Measurements from ENCODE around the gene TMTC2.

DNA sequence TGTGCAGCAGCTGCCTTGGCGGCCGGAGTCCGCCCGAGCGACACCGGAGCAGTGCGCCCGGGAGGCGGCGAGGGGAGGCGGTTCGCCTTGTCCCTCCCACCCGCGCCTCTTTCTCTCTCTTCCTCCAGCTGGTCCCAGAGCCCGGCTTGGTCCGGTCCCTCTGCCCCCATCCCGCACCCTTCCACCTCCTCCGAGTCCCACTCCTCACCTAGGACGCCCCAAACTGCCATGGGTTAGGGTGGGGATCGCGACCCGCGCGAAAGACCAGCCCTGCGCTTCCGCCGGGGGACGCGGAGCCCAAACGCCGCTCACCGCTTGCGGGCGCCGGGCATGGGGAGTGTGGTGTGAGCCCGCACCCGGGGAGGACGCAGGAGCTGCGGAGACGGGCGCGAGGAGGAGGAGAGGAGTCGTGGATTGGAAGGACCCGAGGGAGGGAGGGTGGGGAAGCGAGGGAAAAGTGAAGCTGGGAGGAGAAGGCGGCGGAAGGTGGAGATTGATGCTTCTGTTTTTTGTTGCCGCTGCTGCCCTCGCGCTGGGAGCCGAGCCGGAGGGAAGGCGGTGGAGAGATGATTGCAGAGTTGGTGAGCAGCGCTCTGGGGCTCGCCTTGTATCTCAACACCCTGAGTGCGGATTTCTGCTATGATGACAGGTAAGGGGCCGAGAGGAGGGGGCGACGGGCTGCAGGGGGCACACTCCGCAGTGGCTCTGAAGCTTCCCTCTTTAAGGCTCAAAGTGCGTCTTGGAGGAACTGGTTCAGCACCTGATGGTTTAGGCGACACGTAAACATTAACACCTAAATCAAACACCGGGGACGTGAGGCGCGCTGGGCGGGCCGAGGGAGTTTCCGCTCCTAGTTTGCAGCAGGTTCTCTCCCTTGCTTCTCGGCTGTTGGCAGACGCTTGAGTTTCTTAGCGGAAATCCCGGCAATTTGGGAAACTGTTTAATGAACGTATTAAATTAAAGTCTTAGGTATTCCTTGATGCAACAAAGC is 610 bp downstream of the TMTC2 start:
- peak in 1 of 2 donors; percentile 4 for TF ChIP-seq EP300 (IDR thresholded peaks at IDR 0.05)
- TF ChIP-seq, protein P1, sequence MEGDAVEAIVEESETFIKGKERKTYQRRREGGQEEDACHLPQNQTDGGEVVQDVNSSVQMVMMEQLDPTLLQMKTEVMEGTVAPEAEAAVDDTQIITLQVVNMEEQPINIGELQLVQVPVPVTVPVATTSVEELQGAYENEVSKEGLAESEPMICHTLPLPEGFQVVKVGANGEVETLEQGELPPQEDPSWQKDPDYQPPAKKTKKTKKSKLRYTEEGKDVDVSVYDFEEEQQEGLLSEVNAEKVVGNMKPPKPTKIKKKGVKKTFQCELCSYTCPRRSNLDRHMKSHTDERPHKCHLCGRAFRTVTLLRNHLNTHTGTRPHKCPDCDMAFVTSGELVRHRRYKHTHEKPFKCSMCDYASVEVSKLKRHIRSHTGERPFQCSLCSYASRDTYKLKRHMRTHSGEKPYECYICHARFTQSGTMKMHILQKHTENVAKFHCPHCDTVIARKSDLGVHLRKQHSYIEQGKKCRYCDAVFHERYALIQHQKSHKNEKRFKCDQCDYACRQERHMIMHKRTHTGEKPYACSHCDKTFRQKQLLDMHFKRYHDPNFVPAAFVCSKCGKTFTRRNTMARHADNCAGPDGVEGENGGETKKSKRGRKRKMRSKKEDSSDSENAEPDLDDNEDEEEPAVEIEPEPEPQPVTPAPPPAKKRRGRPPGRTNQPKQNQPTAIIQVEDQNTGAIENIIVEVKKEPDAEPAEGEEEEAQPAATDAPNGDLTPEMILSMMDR (IDR thresholded peaks at IDR 0.05): peak in 1 of 5 experiments; percentile 3
- no peak for TF ChIP-seq POLR2A (IDR thresholded peaks at IDR 0.05)

Data from tibial nerve (tissue), 4 donors.